ENCODE measurements around the gene BAZ2B.

Gene BAZ2B

GRCh38 chr2:159600752-159601151 lies 15.6 kb downstream of the BAZ2B start:
- DNase-seq (ENCODE audit: low read depth) = no peak
- H3K4me3 ChIP-seq (ENCODE audit: control insufficient read depth, low read depth, low read length) = no peak overlapping the region
- no peak for TF ChIP-seq CTCF (IDR thresholded peaks at IDR 0.05; ENCODE audit: control insufficient read depth, insufficient read depth, low read depth, low read length, missing control alignments)

GRCh38 chr2:159595410-159596046 lies 20.8 kb downstream of the BAZ2B start:
- DNase-seq (ENCODE audit: low read depth) = no peak
- TF ChIP-seq CTCF (IDR thresholded peaks at IDR 0.05; ENCODE audit: control insufficient read depth, insufficient read depth, low read depth, low read length, missing control alignments) = no peak
- H3K4me3 ChIP-seq (ENCODE audit: control insufficient read depth, low read depth, low read length) = no peak overlapping the region

GRCh38 chr2:159592441-159592840 lies 23.9 kb downstream of the BAZ2B start:
- no peak for TF ChIP-seq CTCF (IDR thresholded peaks at IDR 0.05; ENCODE audit: control insufficient read depth, insufficient read depth, low read depth, low read length, missing control alignments)
- DNase-seq (ENCODE audit: low read depth) = no peak
- H3K4me3 ChIP-seq (ENCODE audit: control insufficient read depth, low read depth, low read length) = no peak overlapping the region

- TF ChIP-seq CTCF (IDR thresholded peaks at IDR 0.05; ENCODE audit: control insufficient read depth, insufficient read depth, low read depth, low read length, missing control alignments) = no peak
- no peak overlapping the region for H3K4me3 ChIP-seq (ENCODE audit: control insufficient read depth, low read depth, low read length)
- no peak for DNase-seq (ENCODE audit: low read depth)
Observed at GRCh38 chr2:159591221-159591620, 25.1 kb downstream of the BAZ2B start.

- no peak for DNase-seq (ENCODE audit: low read depth)
- no peak for TF ChIP-seq CTCF (IDR thresholded peaks at IDR 0.05; ENCODE audit: control insufficient read depth, insufficient read depth, low read depth, low read length, missing control alignments)
Observed at GRCh38 chr2:159589286-159589685, 27.1 kb downstream of the BAZ2B start.

GRCh38 chr2:159586034-159586433 lies 30.3 kb downstream of the BAZ2B start:
- TF ChIP-seq CTCF (IDR thresholded peaks at IDR 0.05; ENCODE audit: control insufficient read depth, insufficient read depth, low read depth, low read length, missing control alignments) = no peak
- no peak for DNase-seq (ENCODE audit: low read depth)
- no peak overlapping the region for H3K4me3 ChIP-seq (ENCODE audit: control insufficient read depth, low read depth, low read length)

More at GRCh38 chr2:159589286-159589685, 27.1 kb downstream of the BAZ2B start:
- H3K4me3 ChIP-seq (ENCODE audit: control insufficient read depth, low read depth, low read length) = no peak overlapping the region

Measured in AG09309 (cell line).